Measurements from ENCODE around the gene LYZL1. TPM values are rescaled to one million over a fixed set of nuclear protein-coding genes. Genes with fewer than 3 reads are reported as not detected.

LYZL1 gene
- polyA plus RNA-seq, 1 donor from 2014 or later = not detected

DNA sequence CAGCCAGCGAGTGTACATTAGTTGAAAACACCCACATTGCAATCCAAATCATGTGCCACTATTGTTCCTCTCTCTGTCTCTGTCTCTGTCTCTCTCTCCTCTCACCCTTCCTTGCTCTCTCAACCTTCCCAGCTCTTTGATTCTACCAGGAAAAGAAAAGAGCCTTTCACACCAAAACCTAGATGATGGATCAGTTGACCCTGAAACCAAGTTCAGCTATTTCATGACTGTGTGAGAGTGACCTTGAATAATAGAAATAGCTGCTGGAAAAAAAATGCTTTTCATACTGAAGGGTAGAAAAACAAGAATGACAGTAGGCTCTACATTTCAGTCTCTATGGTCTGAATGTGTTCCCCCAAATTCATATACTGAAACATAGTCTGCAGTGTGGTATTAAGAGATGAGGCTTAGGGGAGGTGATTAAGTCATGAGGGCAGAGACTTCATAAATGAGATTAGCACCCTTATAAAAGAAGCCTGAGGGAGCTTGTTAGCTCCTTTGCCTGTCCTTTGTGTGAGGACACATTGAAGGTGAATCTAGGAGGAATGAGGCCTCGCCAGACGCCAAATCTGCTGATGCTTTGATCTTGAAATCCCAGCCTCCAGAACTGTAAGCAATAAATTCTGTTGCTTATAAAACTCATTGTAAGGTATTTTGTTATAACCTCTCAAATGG is 65.2 kb downstream of the LYZL1 start:
- H3F3A ChIP-seq (ENCODE audit: insufficient read depth, low read length, poor library complexity, severe bottlenecking) = no peaks in the 10 kb centered on the region
- H3K9me2 ChIP-seq (ENCODE audit: insufficient read depth, low read length) = no peaks in the 10 kb centered on the region
- no peaks in the 10 kb centered on the region for H3K27me3 ChIP-seq (ENCODE audit: insufficient read depth, low read depth, low read length)
- no peak overlapping the region for H3K4me3 ChIP-seq (ENCODE audit: low read length)
- no peaks in the 10 kb centered on the region for H3K9me3 ChIP-seq (ENCODE audit: low read length)
- no peaks in the 10 kb centered on the region for H3K36me3 ChIP-seq (ENCODE audit: insufficient read depth, low read length)
- no peak overlapping the region for H3K4me2 ChIP-seq (ENCODE audit: low read length)
- H3K9ac ChIP-seq (ENCODE audit: low read length) = no peak overlapping the region
- no peaks in the 10 kb centered on the region for H3K79me2 ChIP-seq (replicated peaks; ENCODE audit: insufficient read depth, low read length)
- no peak overlapping the region for H2AFZ ChIP-seq (ENCODE audit: low read depth, low read length)
- H3K27ac ChIP-seq (ENCODE audit: low read length) = no peak overlapping the region
- H4K20me1 ChIP-seq (ENCODE audit: insufficient read depth) = no peaks in the 10 kb centered on the region
- TF ChIP-seq SMC3 (conservative IDR thresholded peaks at IDR 0.05; ENCODE audit: poor library complexity) (no peak), POLR2AphosphoS5 (IDR thresholded peaks at IDR 0.05) (no peak), TAF1 (IDR thresholded peaks at IDR 0.05; ENCODE audit: low read depth) (no peak), EP300 (conservative IDR thresholded peaks at IDR 0.05; ENCODE audit: poor library complexity, severe bottlenecking) (no peak), MXI1 (conservative IDR thresholded peaks at IDR 0.05; ENCODE audit: poor library complexity, severe bottlenecking) (no peak), EZH2 (IDR thresholded peaks at IDR 0.05; ENCODE audit: borderline replicate concordance, insufficient read depth, low read length, poor library complexity, severe bottlenecking) (no peak), RAD21 (conservative IDR thresholded peaks at IDR 0.05) (no peak)
- TF ChIP-seq, protein P1, sequence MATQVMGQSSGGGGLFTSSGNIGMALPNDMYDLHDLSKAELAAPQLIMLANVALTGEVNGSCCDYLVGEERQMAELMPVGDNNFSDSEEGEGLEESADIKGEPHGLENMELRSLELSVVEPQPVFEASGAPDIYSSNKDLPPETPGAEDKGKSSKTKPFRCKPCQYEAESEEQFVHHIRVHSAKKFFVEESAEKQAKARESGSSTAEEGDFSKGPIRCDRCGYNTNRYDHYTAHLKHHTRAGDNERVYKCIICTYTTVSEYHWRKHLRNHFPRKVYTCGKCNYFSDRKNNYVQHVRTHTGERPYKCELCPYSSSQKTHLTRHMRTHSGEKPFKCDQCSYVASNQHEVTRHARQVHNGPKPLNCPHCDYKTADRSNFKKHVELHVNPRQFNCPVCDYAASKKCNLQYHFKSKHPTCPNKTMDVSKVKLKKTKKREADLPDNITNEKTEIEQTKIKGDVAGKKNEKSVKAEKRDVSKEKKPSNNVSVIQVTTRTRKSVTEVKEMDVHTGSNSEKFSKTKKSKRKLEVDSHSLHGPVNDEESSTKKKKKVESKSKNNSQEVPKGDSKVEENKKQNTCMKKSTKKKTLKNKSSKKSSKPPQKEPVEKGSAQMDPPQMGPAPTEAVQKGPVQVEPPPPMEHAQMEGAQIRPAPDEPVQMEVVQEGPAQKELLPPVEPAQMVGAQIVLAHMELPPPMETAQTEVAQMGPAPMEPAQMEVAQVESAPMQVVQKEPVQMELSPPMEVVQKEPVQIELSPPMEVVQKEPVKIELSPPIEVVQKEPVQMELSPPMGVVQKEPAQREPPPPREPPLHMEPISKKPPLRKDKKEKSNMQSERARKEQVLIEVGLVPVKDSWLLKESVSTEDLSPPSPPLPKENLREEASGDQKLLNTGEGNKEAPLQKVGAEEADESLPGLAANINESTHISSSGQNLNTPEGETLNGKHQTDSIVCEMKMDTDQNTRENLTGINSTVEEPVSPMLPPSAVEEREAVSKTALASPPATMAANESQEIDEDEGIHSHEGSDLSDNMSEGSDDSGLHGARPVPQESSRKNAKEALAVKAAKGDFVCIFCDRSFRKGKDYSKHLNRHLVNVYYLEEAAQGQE (IDR thresholded peaks at IDR 0.05; ENCODE audit: borderline replicate concordance) = no peak
- TF ChIP-seq, protein P2, sequence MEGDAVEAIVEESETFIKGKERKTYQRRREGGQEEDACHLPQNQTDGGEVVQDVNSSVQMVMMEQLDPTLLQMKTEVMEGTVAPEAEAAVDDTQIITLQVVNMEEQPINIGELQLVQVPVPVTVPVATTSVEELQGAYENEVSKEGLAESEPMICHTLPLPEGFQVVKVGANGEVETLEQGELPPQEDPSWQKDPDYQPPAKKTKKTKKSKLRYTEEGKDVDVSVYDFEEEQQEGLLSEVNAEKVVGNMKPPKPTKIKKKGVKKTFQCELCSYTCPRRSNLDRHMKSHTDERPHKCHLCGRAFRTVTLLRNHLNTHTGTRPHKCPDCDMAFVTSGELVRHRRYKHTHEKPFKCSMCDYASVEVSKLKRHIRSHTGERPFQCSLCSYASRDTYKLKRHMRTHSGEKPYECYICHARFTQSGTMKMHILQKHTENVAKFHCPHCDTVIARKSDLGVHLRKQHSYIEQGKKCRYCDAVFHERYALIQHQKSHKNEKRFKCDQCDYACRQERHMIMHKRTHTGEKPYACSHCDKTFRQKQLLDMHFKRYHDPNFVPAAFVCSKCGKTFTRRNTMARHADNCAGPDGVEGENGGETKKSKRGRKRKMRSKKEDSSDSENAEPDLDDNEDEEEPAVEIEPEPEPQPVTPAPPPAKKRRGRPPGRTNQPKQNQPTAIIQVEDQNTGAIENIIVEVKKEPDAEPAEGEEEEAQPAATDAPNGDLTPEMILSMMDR (IDR thresholded peaks at IDR 0.05; ENCODE audit: poor library complexity, severe bottlenecking) = no peak

DNA sequence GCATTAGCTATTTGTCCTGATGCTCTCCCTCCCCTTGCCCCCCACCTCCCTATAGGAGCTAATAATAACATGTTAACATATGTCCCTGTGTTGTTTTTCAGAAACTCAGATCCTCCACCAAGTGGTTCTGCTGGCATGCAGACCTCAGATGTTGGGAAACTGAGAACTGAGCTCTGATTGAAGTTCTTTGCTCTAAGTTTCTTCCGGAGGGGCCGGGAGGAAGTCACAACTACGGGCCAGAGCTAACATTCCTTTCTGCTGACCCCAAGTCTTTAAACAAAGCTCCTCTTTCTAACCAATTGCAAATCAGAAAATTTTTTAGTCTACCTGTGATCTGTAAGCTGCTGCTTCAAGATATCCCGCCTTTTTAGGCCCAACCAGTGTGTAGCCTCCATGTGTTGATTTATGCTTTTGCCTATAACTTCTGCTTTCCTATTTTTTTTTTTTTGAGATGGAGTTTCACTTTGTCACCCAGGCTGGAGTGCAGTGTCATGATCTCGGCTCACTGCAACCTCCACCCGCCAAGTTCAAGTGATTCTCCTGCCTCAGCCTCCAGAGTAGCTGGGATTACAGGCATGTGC is 66.6 kb downstream of the LYZL1 start:
- Histone ChIP-seq H3K9me2 (ENCODE audit: insufficient read depth, low read length) (no peaks in the 10 kb centered on the region), H3K36me3 (ENCODE audit: insufficient read depth, low read length) (no peaks in the 10 kb centered on the region), H4K20me1 (ENCODE audit: insufficient read depth) (no peaks in the 10 kb centered on the region), H3K4me2 (ENCODE audit: low read length) (no peak overlapping the region), H3K27me3 (ENCODE audit: insufficient read depth, low read depth, low read length) (no peaks in the 10 kb centered on the region), H3K79me2 (replicated peaks; ENCODE audit: insufficient read depth, low read length) (no peaks in the 10 kb centered on the region), H3K4me3 (ENCODE audit: low read length) (no peak overlapping the region), H2AFZ (ENCODE audit: low read depth, low read length) (no peak overlapping the region), H3F3A (ENCODE audit: insufficient read depth, low read length, poor library complexity, severe bottlenecking) (no peaks in the 10 kb centered on the region), H3K9ac (ENCODE audit: low read length) (no peak overlapping the region), H3K27ac (ENCODE audit: low read length) (no peak overlapping the region), H3K9me3 (ENCODE audit: low read length) (no peaks in the 10 kb centered on the region)
- no peak for TF ChIP-seq EP300 (conservative IDR thresholded peaks at IDR 0.05; ENCODE audit: poor library complexity, severe bottlenecking)
- no peak for TF ChIP-seq TAF1 (IDR thresholded peaks at IDR 0.05; ENCODE audit: low read depth)
- no peak for TF ChIP-seq SMC3 (conservative IDR thresholded peaks at IDR 0.05; ENCODE audit: poor library complexity)
- no peak for TF ChIP-seq MXI1 (conservative IDR thresholded peaks at IDR 0.05; ENCODE audit: poor library complexity, severe bottlenecking)
- TF ChIP-seq, protein P1 (IDR thresholded peaks at IDR 0.05; ENCODE audit: borderline replicate concordance) = no peak
- no peak for TF ChIP-seq EZH2 (IDR thresholded peaks at IDR 0.05; ENCODE audit: borderline replicate concordance, insufficient read depth, low read length, poor library complexity, severe bottlenecking)
- no peak for TF ChIP-seq POLR2AphosphoS5 (IDR thresholded peaks at IDR 0.05)
- TF ChIP-seq RAD21 (conservative IDR thresholded peaks at IDR 0.05) = no peak
- TF ChIP-seq, protein P2 (IDR thresholded peaks at IDR 0.05; ENCODE audit: poor library complexity, severe bottlenecking) = no peak
